Gastroesophageal sphincter (tissue), 3 donors: ENCODE data around the gene DCP2.

ENCODE experiments used
- CTCF ChIP-seq, 4 experiments: fragments of 200-600 bp in 2 of 4; fragments of 450-650 bp in 2 of 4; sonication (generic) in 1 of 4; IDR thresholded peaks; one replicate each; pipeline ENCODE4 v1.5.1; 2017 to 2019; ENCODE audit warnings: antibody characterized with exemption in 4 of 4, mild to moderate bottlenecking in 2 of 4, moderate library complexity in 2 of 4
- EP300 ChIP-seq: sonication (generic); formaldehyde crosslinking; IDR thresholded peaks from one replicate; pipeline ENCODE4 v1.6.1; 2017; ENCODE audit warnings: antibody characterized with exemption, mild to moderate bottlenecking
- POLR2A ChIP-seq, 2 donors: fragments of 450-650 bp; IDR thresholded peaks; one replicate each; pipeline ENCODE4 v1.6.1; 2017; ENCODE audit warnings: antibody characterized with exemption in 2 of 2, mild to moderate bottlenecking in 2 of 2, moderate library complexity in 1 of 2
- POLR2AphosphoS5 ChIP-seq: sonication (generic); formaldehyde crosslinking; IDR thresholded peaks from one replicate; pipeline ENCODE4 v1.6.1; 2017; ENCODE audit warnings: antibody characterized with exemption

DNA sequence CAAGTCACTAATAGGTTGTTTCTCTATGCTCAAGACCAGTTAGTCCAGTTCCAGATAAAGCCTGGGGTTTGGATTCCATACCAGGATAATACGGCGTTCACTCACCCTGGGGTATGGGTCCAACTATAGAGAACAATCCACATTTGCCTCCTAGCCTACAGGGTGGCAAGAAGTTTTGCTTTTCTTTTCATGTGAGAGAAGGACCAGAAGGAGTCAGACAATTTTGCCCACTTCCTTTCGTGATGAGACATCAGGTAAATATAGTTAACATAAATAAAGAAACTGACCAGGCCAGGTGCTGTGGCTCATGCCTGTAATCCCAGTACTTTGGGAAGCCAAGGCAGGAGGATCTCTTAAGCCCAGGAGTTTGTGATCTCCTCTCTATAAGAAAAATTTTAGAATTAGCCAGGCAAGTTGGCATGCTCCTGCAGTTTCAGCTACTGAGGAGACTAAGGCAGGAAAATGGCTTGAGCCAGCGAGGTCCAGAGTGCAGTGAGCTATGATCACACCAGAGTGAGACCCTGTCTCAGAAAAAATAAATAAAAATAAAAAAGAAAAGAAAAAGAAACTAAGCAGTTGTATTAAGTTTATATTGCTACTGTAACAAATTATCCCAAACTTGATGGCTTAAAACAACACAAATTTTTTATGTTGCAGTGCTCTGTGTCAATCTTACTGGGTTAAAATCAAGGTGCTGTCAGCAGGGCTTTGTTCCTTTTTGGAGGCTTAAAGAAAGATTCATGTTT is 47.1 kb upstream of the DCP2 start:
- no peak for TF ChIP-seq CTCF (IDR thresholded peaks at IDR 0.05)
- TF ChIP-seq POLR2AphosphoS5, result no peak
- TF ChIP-seq POLR2A (IDR thresholded peaks at IDR 0.05), result no peak
- no peak for TF ChIP-seq EP300
